CD14-positive monocyte (primary cell): ENCODE measurements around the gene CDH12. TPM values are rescaled to one million over a fixed set of nuclear protein-coding genes. Genes with fewer than 3 reads are reported as not detected.

Experiments
- DNase-seq, 3 donors: peaks; one replicate each; pipeline ENCODE4 v3.0.0-alpha.2; 2011 to 2022
- H2AFZ ChIP-seq: 2 replicates; pipeline ENCODE4 v1.6.0; 2012; ENCODE audit warnings: mild to moderate bottlenecking, low read depth, low read length, inconsistent platforms; ENCODE audit not compliant: insufficient read depth, poor library complexity, severe bottlenecking
- H3K27ac ChIP-seq, 2 donors: 1 replicate in 1 of 2; 2 replicates in 1 of 2; pipeline ENCODE4 v1.5.1; 2012 to 2013; ENCODE audit warnings: low read length in 2 of 2, control low read depth in 1 of 2, inconsistent platforms in 1 of 2, low read depth in 1 of 2, mild to moderate bottlenecking in 1 of 2
- H3K27me3 ChIP-seq, 2 donors: one replicate each; pipeline versions ENCODE4 v1.6.0 to v1.6.1; 2011 to 2013; ENCODE audit warnings: low read length in 2 of 2; ENCODE audit not compliant: control insufficient read depth in 2 of 2, insufficient read depth in 2 of 2
- H3K36me3 ChIP-seq, 2 donors: replicated peaks in 1 of 2; 1 replicate in 1 of 2; 2 replicates in 1 of 2; pipeline versions ENCODE4 v1.5.1 to v1.6.1; 2012 to 2013; ENCODE audit warnings: low read length in 2 of 2, control low read depth in 1 of 2, inconsistent platforms in 1 of 2, mild to moderate bottlenecking in 1 of 2; ENCODE audit not compliant: insufficient read depth in 2 of 2, control insufficient read depth in 1 of 2
- H3K4me1 ChIP-seq, 2 donors: 1 replicate in 1 of 2; 2 replicates in 1 of 2; pipeline versions ENCODE4 v1.5.1 to v1.6.1; 2012 to 2013; ENCODE audit warnings: low read length in 2 of 2, control low read depth in 1 of 2, inconsistent platforms in 1 of 2, mild to moderate bottlenecking in 1 of 2, moderate library complexity in 1 of 2; ENCODE audit not compliant: insufficient read depth in 2 of 2, control insufficient read depth in 1 of 2
- H3K4me2 ChIP-seq: replicated peaks from 2 replicates; pipeline ENCODE3; 2012; ENCODE audit warnings: low read length, moderate library complexity, mild to moderate bottlenecking; ENCODE audit not compliant: poor library complexity, severe bottlenecking; ENCODE audit errors: extremely low read depth
- H3K4me3 ChIP-seq, 3 experiments: fragments of 200-600 bp in 1 of 3; sonication (generic) in 1 of 3; replicated peaks in 1 of 3; 1 replicate in 2 of 3; 2 replicates in 1 of 3; pipeline ENCODE4 v1.5.1; 2011 to 2013; ENCODE audit warnings: low read length in 3 of 3, mild to moderate bottlenecking in 3 of 3, control low read depth in 2 of 3, low read depth in 2 of 3, inconsistent platforms in 1 of 3, moderate library complexity in 1 of 3
- H3K79me2 ChIP-seq: 2 replicates; pipeline ENCODE4 v1.6.0; 2012; ENCODE audit warnings: mild to moderate bottlenecking, control low read depth, inconsistent platforms, low read length, moderate library complexity; ENCODE audit not compliant: insufficient read depth
- H3K9ac ChIP-seq: 2 replicates; pipeline ENCODE4 v1.6.0; 2017; ENCODE audit warnings: low read length, mild to moderate bottlenecking; ENCODE audit not compliant: insufficient read depth, poor library complexity, severe bottlenecking
- H3K9me3 ChIP-seq, 2 donors: replicated peaks in 1 of 2; 1 replicate in 1 of 2; 2 replicates in 1 of 2; pipeline versions ENCODE4 v1.5.1 to v1.6.1; 2012 to 2013; ENCODE audit warnings: low read length in 2 of 2, control low read depth in 1 of 2; ENCODE audit not compliant: control insufficient read depth in 1 of 2, insufficient read depth in 1 of 2
- H4K20me1 ChIP-seq: 2 replicates; pipeline ENCODE4 v1.6.0; 2012; ENCODE audit warnings: mild to moderate bottlenecking, low read length, control low read depth, moderate library complexity; ENCODE audit not compliant: insufficient read depth
- H3K27ac Mint-ChIP-seq, 7 donors: one replicate each; pipeline ENCODE4 v1.8.0; 2020; ENCODE audit warnings: mild to moderate bottlenecking in 7 of 7, mixed read lengths in 7 of 7, moderate library complexity in 6 of 7, inconsistent platforms in 2 of 7
- H3K27me3 Mint-ChIP-seq, 3 donors: one replicate each; pipeline ENCODE4 v1.8.0; 2021 to 2022; ENCODE audit warnings: low read depth in 3 of 3, mild to moderate bottlenecking in 3 of 3, mixed read lengths in 3 of 3, moderate library complexity in 3 of 3, inconsistent platforms in 1 of 3
- H3K36me3 Mint-ChIP-seq, 2 donors: one replicate each; pipeline ENCODE4 v1.8.0; 2020; ENCODE audit warnings: mixed read lengths in 2 of 2, inconsistent platforms in 1 of 2, mild to moderate bottlenecking in 1 of 2
- H3K4me1 Mint-ChIP-seq: one replicate; pipeline ENCODE4 v1.8.0; 2020; ENCODE audit warnings: mild to moderate bottlenecking, mixed read lengths
- H3K4me3 Mint-ChIP-seq, 2 donors: one replicate each; pipeline ENCODE4 v1.8.0; 2020; ENCODE audit warnings: mild to moderate bottlenecking in 2 of 2, mixed read lengths in 2 of 2, moderate library complexity in 1 of 2
- H3K9me3 Mint-ChIP-seq, 7 donors: one replicate each; pipeline ENCODE4 v1.8.0; 2020 to 2022; ENCODE audit warnings: mixed read lengths in 7 of 7, mild to moderate bottlenecking in 6 of 7, moderate library complexity in 6 of 7, inconsistent platforms in 2 of 7
- WGBS: methylation state at CpG from one replicate; pipeline ENCODE4 v1.1.5; 2013; ENCODE audit warnings: missing lambda C conversion rate; ENCODE audit not compliant: insufficient coverage; 5-methylcytosine and 5-hydroxymethylcytosine counted together
- intact Hi-C, 2 donors: fragments of 100-400 bp; cut with micrococcal nuclease; formaldehyde crosslinking; loops; one replicate each; pipeline versions ENCODE4 v1.15.0 to v1.15.1; 2023
- polyA plus RNA-seq, 3 donors: library from polyadenylated mRNA; depleted of rRNA in 1 of 3; unstranded in 2 of 3; stranded (reverse) in 1 of 3; fragments of 300-500 nt in 2 of 3; fragments of >200 nt in 1 of 3; fragmentation: Illumina TruSeq in 2 of 3; gene quantifications; 1 replicate in 2 of 3; 2 replicates in 1 of 3; pipeline ENCODE4 v1.2.3, GENCODE V29; 2012 to 2021
- TF ChIP-seq, protein P1 (sequence below): fragments of 200-600 bp; IDR thresholded peaks from one replicate; pipeline ENCODE4 v1.8.0; 2022; ENCODE audit warnings: antibody characterized with exemption, mild to moderate bottlenecking

Gene CDH12
- polyA plus RNA-seq, 3 donors, result not detected

DNA sequence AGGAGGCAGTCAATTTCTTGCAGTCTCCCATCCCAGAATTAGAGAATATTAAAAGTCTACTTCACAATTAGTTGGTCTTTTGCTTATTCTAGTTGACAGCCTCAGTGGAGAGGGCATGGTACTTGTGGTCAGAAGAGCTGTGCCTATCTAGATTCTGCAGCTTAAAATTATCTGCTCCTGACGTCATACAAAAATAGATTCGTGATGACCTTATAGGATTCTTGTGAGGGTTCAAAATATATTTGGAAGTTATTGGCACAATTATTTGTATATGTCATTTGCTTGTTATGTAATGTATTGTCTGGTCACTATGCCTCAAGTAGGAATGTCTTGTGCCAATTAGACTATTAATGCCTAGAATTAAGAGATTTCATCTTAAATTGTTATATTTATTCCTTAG lies 142.5 kb downstream of the CDH12 start:
- Mint-ChIP-seq H3K4me3 (no peak overlapping the region), H3K9me3 (peaks cover 0 to 3% (median 0%) of the 10 kb centered on the region in 7 donors), H3K4me1 (no peaks in the 10 kb centered on the region), H3K27ac (no peak overlapping the region), H3K27me3 (peaks cover 0 to 3% (median 0%) of the 10 kb centered on the region in 3 donors), H3K36me3 (no peaks in the 10 kb centered on the region)
- TF ChIP-seq, protein P1, sequence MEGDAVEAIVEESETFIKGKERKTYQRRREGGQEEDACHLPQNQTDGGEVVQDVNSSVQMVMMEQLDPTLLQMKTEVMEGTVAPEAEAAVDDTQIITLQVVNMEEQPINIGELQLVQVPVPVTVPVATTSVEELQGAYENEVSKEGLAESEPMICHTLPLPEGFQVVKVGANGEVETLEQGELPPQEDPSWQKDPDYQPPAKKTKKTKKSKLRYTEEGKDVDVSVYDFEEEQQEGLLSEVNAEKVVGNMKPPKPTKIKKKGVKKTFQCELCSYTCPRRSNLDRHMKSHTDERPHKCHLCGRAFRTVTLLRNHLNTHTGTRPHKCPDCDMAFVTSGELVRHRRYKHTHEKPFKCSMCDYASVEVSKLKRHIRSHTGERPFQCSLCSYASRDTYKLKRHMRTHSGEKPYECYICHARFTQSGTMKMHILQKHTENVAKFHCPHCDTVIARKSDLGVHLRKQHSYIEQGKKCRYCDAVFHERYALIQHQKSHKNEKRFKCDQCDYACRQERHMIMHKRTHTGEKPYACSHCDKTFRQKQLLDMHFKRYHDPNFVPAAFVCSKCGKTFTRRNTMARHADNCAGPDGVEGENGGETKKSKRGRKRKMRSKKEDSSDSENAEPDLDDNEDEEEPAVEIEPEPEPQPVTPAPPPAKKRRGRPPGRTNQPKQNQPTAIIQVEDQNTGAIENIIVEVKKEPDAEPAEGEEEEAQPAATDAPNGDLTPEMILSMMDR, result no peak
- Histone ChIP-seq H4K20me1 (no peaks in the 10 kb centered on the region), H3K79me2 (no peaks in the 10 kb centered on the region), H3K36me3 (no peaks in the 10 kb centered on the region), H3K4me1 (no peaks in the 10 kb centered on the region), H3K27ac (no peak overlapping the region), H3K27me3 (no peaks in the 10 kb centered on the region), H3K9ac (no peak overlapping the region), H3K4me3 (no peak overlapping the region), H2AFZ (no peak overlapping the region), H3K9me3 (no peaks in the 10 kb centered on the region), H3K4me2 (no peak overlapping the region)
- intact Hi-C loops, result no loop called here
- DNase-seq, result no peak
- WGBS, result no CpG with 5 or more reads among the region's 2 CpGs

DNA sequence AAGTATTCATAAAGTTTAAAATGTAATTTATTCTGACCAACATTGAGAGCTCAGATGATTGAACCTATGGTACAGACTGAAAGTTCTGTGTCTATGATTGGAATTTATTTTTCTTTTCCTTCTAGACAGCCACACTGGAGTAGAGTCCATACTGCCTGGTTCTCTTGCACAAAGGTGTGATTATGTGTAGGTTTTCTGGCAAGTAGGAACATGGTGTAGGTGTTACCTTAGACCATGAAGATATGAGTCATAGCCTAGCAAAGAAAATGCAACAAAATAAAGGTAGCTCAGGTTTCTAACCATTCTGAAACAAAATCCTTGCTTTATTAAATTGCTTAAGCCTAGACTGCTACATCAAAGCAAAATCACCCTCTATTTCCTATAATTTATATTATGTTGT lies 143.4 kb downstream of the CDH12 start:
- Histone ChIP-seq H3K79me2 (no peaks in the 10 kb centered on the region), H2AFZ (no peak overlapping the region), H3K9ac (no peak overlapping the region), H4K20me1 (no peaks in the 10 kb centered on the region), H3K4me1 (no peaks in the 10 kb centered on the region), H3K27ac (no peak overlapping the region), H3K4me3 (no peak overlapping the region), H3K9me3 (no peaks in the 10 kb centered on the region), H3K4me2 (no peak overlapping the region), H3K27me3 (no peaks in the 10 kb centered on the region), H3K36me3 (no peaks in the 10 kb centered on the region)
- Mint-ChIP-seq H3K27ac (no peak overlapping the region), H3K4me1 (no peaks in the 10 kb centered on the region), H3K36me3 (no peaks in the 10 kb centered on the region), H3K27me3 (no peaks in the 10 kb centered on the region), H3K4me3 (no peak overlapping the region), H3K9me3 (no peaks in the 10 kb centered on the region)
- no peak for DNase-seq
- TF ChIP-seq, protein P1, result no peak
- intact Hi-C loops, result no loop called here
